Karpas-422 (cell line): ENCODE results near the gene TMEM131L. TPM values are rescaled to one million over a fixed set of nuclear protein-coding genes. Genes with fewer than 3 reads are reported as not detected.
A peak's percentile ranks its signal among the peaks of the same experiment; 100 is the strongest.

ENCODE experiments used
- DNase-seq: peaks from one replicate; pipeline ENCODE4 v3.0.0-alpha.2; 2015
- H2AFZ ChIP-seq: fragments of 200-600 bp; sonication (generic); 2 replicates; pipeline ENCODE4 v1.6.1; 2014; ENCODE audit warnings: antibody characterized with exemption, low read length, mixed read lengths
- H3K27ac ChIP-seq: fragments of 200-600 bp; sonication (generic); 2 replicates; pipeline ENCODE4 v1.5.1; 2014; ENCODE audit warnings: mild to moderate bottlenecking, low read length, moderate library complexity
- H3K27me3 ChIP-seq: fragments of 200-600 bp; sonication (generic); 2 replicates; pipeline ENCODE4 v1.6.1; 2014; ENCODE audit warnings: low read length, mixed read lengths
- H3K36me3 ChIP-seq: fragments of 200-600 bp; sonication (generic); 2 replicates; pipeline ENCODE4 v1.6.1; 2014; ENCODE audit warnings: low read length, mixed read lengths; ENCODE audit not compliant: insufficient read depth
- H3K4me1 ChIP-seq: fragments of 200-600 bp; sonication (generic); 2 replicates; pipeline ENCODE4 v1.6.1; 2014; ENCODE audit warnings: mild to moderate bottlenecking, low read length, mixed read lengths
- H3K4me2 ChIP-seq: fragments of 200-600 bp; sonication (generic); 2 replicates; pipeline ENCODE4 v1.6.1; 2014; ENCODE audit warnings: low read length, low read depth, mild to moderate bottlenecking; ENCODE audit not compliant: poor library complexity, severe bottlenecking
- H3K4me3 ChIP-seq: fragments of 200-600 bp; sonication (generic); 2 replicates; pipeline ENCODE4 v1.5.1; 2014; ENCODE audit warnings: mild to moderate bottlenecking, antibody characterized with exemption, low read length, mixed read lengths
- H3K79me2 ChIP-seq: fragments of 200-600 bp; sonication (generic); 2 replicates; pipeline ENCODE4 v1.6.1; 2014; ENCODE audit warnings: mild to moderate bottlenecking, low read length, mixed read lengths
- H3K9ac ChIP-seq: fragments of 200-600 bp; sonication (generic); 2 replicates; pipeline ENCODE4 v1.6.0; 2014; ENCODE audit warnings: low read length
- H3K9me2 ChIP-seq: fragments of 200-600 bp; sonication (generic), shearing (Covaris generic); replicated peaks from 2 replicates; pipeline ENCODE4 v1.6.0; 2014; ENCODE audit warnings: mild to moderate bottlenecking, low read length, moderate library complexity; ENCODE audit not compliant: insufficient read depth
- H3K9me3 ChIP-seq: fragments of 300-700, 200-600 bp; sonication (generic); 2 replicates; pipeline ENCODE4 v1.6.1; 2014; ENCODE audit warnings: low read length, mixed read lengths
- H4K20me1 ChIP-seq: fragments of 200-600 bp; sonication (generic); 2 replicates; pipeline ENCODE4 v1.6.1; 2014; ENCODE audit warnings: mild to moderate bottlenecking, antibody characterized with exemption, low read length, low read depth; ENCODE audit not compliant: insufficient read depth
- total RNA-seq: library from RNA; depleted of rRNA; stranded (reverse); fragments of >200 nt; shearing (Covaris generic); gene quantifications from 2 replicates; pipeline ENCODE4 v1.2.3, GENCODE V29; 2014; ENCODE audit warnings: low replicate concordance; rRNA removed

Gene TMEM131L
- total RNA-seq, 1 experiment from 2014 or later, result 54.8 TPM

GRCh38 chr4:153676984-153677383, 210.8 kb downstream of the TMEM131L start:
- H3K36me3 ChIP-seq, result no peaks in the 10 kb centered on the region
- peaks cover 17% of the 10 kb centered on the region for H3K9me3 ChIP-seq
- no peak overlapping the region for H3K9ac ChIP-seq
- H3K79me2 ChIP-seq, result no peaks in the 10 kb centered on the region
- H3K27me3 ChIP-seq, result peaks cover 4% of the 10 kb centered on the region; the same call in 1 of the 2 replicates
- no peak overlapping the region for H3K27ac ChIP-seq
- no peaks in the 10 kb centered on the region for H3K9me2 ChIP-seq
- H3K4me3 ChIP-seq, result no peak overlapping the region
- DNase-seq, result no peak
- 0 out of 2 replicates have a peak, but pooled peaks cover 3% of the 10 kb centered on the region for H3K4me1 ChIP-seq
- no peak overlapping the region for H2AFZ ChIP-seq
- H4K20me1 ChIP-seq, result no peaks in the 10 kb centered on the region
- no peak overlapping the region for H3K4me2 ChIP-seq

GRCh38 chr4:153679486-153679885, 213.3 kb downstream of the TMEM131L start:
- Histone ChIP-seq H3K36me3 (no peaks in the 10 kb centered on the region), H3K9me2 (no peaks in the 10 kb centered on the region), H3K9me3 (peaks cover 15% of the 10 kb centered on the region), H3K27ac (no peak overlapping the region), H3K4me3 (no peak overlapping the region), H4K20me1 (no peaks in the 10 kb centered on the region), H3K4me1 (0 out of 2 replicates have a peak, but pooled peaks cover 3% of the 10 kb centered on the region), H2AFZ (no peak overlapping the region), H3K27me3 (peaks cover 4% of the 10 kb centered on the region; the same call in 1 of the 2 replicates), H3K9ac (no peak overlapping the region), H3K79me2 (no peaks in the 10 kb centered on the region), H3K4me2 (no peak overlapping the region)
- DNase-seq, result peak; percentile 60

GRCh38 chr4:153683763-153684181, 217.6 kb downstream of the TMEM131L start:
- no peak for DNase-seq
- H3K4me2 ChIP-seq, result no peak overlapping the region
- no peaks in the 10 kb centered on the region for H4K20me1 ChIP-seq
- H3K9me3 ChIP-seq, result peaks cover 10% of the 10 kb centered on the region
- H3K27ac ChIP-seq, result no peak overlapping the region
- no peak overlapping the region for H3K9ac ChIP-seq
- no peaks in the 10 kb centered on the region for H3K27me3 ChIP-seq
- H3K9me2 ChIP-seq, result no peaks in the 10 kb centered on the region
- H2AFZ ChIP-seq, result no peak overlapping the region
- H3K36me3 ChIP-seq, result no peaks in the 10 kb centered on the region
- 0 out of 2 replicates have a peak, but pooled peaks cover 3% of the 10 kb centered on the region for H3K4me1 ChIP-seq
- no peaks in the 10 kb centered on the region for H3K79me2 ChIP-seq
- no peak overlapping the region for H3K4me3 ChIP-seq

- no peak within 1 kb of the TSS for H3K4me3 ChIP-seq
- no peaks in the 10 kb centered on the region for H3K9me2 ChIP-seq
- H3K27ac ChIP-seq, result no peak within 1 kb of the TSS
- no peaks in the 10 kb centered on the region for H3K27me3 ChIP-seq
- no peaks in the 10 kb centered on the region for H3K79me2 ChIP-seq
- no peaks in the 10 kb centered on the region for H4K20me1 ChIP-seq
- peaks cover 15% of the 10 kb centered on the region for H3K9me3 ChIP-seq
- H3K4me2 ChIP-seq, result peak within 1 kb of the TSS; percentile 2
- H3K36me3 ChIP-seq, result no peaks in the 10 kb centered on the region
- no peak within 1 kb of the TSS for H2AFZ ChIP-seq
- 0 out of 2 replicates have a peak, but pooled peaks cover 3% of the 10 kb centered on the region for H3K4me1 ChIP-seq
- no peak within 1 kb of the TSS for H3K9ac ChIP-seq
- DNase-seq, result no peak
These were observed 218.2 kb downstream of the TMEM131L start, which contains the start of gene TLR2 for GRCh38 chr4:153684182-153684970. TLR2 (plus strand) TSS chr4:153684280; CDS start chr4:153702908, 18,628 bp downstream.

GRCh38 chr4:153684971-153685371, 218.8 kb downstream of the TMEM131L start:
- H3K9ac ChIP-seq, result no peak overlapping the region
- no peaks in the 10 kb centered on the region for H4K20me1 ChIP-seq
- H3K4me3 ChIP-seq, result no peak overlapping the region
- H2AFZ ChIP-seq, result no peak overlapping the region
- no peak for DNase-seq
- peaks cover 15% of the 10 kb centered on the region for H3K9me3 ChIP-seq
- no peaks in the 10 kb centered on the region for H3K79me2 ChIP-seq
- H3K9me2 ChIP-seq, result no peaks in the 10 kb centered on the region
- H3K27ac ChIP-seq, result no peak overlapping the region
- peak overlapping the region; percentile 2 for H3K4me2 ChIP-seq
- H3K36me3 ChIP-seq, result no peaks in the 10 kb centered on the region
- no peaks in the 10 kb centered on the region for H3K4me1 ChIP-seq
- no peaks in the 10 kb centered on the region; the same call in 1 of the 2 replicates for H3K27me3 ChIP-seq

Other genes starting within 250 kb of the TMEM131L start
- gene MND1, start 121.7 kb upstream of the TMEM131L start, total RNA-seq, result 46.9 and 47.1 TPM in 2 replicates
- not detected in 2 replicates for gene TLR2, start 217.9 kb downstream of the TMEM131L start, total RNA-seq